ENCODE measurements around the gene DNAJC5.
A peak's percentile ranks its signal among the peaks of the same experiment; 100 is the strongest.

DNAJC5 gene

DNA sequence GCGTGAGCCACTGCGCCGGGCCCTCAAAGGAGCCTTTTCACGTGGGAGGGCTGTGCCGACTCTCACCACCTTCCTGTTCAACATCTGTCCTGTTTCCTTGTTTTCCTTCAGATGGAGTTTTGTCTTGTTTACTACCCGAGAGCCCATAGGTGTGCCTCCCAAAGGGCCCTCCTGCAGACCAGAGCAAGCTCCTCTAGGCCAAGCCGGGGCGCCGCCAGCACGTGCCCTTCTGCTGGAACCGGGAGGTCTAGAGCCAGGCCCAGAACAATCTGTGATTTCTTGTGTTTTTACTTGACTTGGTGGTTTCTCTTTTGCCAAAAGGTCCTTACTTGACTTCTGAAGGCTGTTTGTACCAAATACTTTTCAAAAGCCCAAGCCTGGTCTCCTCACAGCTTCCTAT, 8.0 kb upstream of the DNAJC5 start:
- TF ChIP-seq, protein P1, sequence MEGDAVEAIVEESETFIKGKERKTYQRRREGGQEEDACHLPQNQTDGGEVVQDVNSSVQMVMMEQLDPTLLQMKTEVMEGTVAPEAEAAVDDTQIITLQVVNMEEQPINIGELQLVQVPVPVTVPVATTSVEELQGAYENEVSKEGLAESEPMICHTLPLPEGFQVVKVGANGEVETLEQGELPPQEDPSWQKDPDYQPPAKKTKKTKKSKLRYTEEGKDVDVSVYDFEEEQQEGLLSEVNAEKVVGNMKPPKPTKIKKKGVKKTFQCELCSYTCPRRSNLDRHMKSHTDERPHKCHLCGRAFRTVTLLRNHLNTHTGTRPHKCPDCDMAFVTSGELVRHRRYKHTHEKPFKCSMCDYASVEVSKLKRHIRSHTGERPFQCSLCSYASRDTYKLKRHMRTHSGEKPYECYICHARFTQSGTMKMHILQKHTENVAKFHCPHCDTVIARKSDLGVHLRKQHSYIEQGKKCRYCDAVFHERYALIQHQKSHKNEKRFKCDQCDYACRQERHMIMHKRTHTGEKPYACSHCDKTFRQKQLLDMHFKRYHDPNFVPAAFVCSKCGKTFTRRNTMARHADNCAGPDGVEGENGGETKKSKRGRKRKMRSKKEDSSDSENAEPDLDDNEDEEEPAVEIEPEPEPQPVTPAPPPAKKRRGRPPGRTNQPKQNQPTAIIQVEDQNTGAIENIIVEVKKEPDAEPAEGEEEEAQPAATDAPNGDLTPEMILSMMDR (IDR thresholded peaks at IDR 0.05; ENCODE audit: low read length, missing control alignments): no peak
- DNase-seq (ENCODE audit: low read depth): no peak

DNA sequence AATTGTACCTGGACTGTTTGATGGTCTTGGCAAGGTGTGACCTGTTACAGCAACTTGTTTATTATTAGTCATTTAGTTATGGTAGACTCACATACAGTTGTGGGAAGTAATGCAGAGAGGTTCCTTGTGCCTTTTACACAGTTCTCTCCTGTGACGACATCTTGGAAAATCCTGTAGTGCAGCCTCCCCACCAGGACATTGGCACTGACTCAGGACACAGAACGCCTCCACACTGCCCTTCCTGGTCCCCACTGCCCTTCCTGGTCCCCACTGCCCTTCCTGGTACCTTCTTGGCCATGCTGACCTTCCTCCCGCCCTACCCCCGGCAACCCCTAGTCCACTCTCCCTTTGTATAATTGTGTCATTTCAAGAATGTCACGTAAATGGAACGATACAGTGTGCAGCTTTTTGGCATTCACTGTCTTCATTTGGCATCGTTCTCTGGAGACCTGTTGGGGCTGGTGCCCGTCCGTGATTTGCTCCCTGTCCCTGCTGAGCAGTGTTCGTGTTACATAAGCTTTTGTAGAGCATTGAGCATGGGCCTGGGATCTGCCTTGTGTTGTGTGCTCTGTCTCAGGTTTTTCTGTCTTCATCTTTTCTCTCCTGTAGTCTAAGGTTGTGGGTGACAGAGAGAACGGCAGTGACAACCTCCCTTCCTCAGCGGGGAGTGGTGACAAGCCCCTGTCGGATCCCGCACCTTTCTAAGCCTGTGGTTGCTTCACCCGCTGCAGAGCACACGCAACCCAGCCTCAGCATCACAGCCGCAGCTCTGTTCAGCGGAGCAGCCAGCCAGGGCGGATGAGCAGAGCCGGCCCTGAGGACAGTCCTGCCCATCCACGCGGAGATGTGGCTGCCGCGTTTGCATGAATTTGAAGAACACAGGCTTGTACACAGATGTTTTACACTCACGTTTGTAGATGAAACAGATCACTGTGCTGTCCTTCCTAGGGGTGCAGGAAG, 5.4 kb upstream of the DNAJC5 start:
- TF ChIP-seq, protein P1 (IDR thresholded peaks at IDR 0.05; ENCODE audit: low read length, missing control alignments): no peak
- no peak for DNase-seq (ENCODE audit: low read depth)

More for the DNA sequence above, 8.0 kb upstream of the DNAJC5 start:
- no peak overlapping the region for H3K4me3 ChIP-seq (replicated peaks; ENCODE audit: low read depth, low read length)

DNA sequence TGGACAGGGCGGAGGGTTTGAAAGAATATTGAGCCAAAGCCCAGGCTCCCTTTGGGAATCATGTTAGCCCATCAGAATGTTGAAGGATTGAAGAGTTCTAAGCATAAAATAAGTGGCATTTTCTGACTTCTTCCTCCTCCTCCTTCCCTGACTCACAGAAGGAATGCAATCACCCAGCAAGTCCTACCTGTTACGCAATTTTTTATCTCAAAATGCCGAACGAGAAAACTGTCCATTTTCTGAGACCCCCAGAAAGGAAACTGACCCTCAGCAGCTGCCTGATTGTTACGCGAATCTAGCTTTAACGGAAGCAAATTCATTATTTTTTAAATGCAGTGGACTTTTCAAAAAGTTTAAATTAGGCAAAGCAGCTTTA, 4.7 kb upstream of the DNAJC5 start:
- peak; percentile 43 for DNase-seq (ENCODE audit: low read depth)
- H3K4me3 ChIP-seq (replicated peaks; ENCODE audit: low read depth, low read length): no peak overlapping the region
- TF ChIP-seq, protein P1 (IDR thresholded peaks at IDR 0.05; ENCODE audit: low read length, missing control alignments): no peak

More for the DNA sequence above, 5.4 kb upstream of the DNAJC5 start:
- no peak overlapping the region for H3K4me3 ChIP-seq (replicated peaks; ENCODE audit: low read depth, low read length)

DNA sequence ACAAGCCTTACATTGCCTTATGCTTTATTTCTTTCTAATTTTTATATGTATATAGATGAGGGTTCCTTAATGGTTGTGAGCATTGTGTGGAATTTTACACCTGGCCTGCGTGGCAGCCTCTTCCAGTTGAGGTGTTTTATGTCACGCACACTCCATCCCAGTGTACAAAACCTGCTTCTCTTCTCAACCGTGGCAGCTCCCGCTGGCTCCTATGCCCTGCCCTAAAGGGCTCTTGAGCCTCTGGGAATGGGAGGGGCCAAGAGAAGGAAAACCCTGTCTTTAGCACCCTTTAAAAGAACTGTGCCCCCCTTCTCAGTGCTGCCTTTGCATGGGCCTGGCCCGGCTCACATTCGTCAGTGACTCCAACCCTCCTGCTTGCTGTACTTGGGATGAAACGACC, 4.3 kb upstream of the DNAJC5 start:
- no peak for DNase-seq (ENCODE audit: low read depth)
- TF ChIP-seq, protein P1 (IDR thresholded peaks at IDR 0.05; ENCODE audit: low read length, missing control alignments): no peak
- no peak overlapping the region for H3K4me3 ChIP-seq (replicated peaks; ENCODE audit: low read depth, low read length)

DNA sequence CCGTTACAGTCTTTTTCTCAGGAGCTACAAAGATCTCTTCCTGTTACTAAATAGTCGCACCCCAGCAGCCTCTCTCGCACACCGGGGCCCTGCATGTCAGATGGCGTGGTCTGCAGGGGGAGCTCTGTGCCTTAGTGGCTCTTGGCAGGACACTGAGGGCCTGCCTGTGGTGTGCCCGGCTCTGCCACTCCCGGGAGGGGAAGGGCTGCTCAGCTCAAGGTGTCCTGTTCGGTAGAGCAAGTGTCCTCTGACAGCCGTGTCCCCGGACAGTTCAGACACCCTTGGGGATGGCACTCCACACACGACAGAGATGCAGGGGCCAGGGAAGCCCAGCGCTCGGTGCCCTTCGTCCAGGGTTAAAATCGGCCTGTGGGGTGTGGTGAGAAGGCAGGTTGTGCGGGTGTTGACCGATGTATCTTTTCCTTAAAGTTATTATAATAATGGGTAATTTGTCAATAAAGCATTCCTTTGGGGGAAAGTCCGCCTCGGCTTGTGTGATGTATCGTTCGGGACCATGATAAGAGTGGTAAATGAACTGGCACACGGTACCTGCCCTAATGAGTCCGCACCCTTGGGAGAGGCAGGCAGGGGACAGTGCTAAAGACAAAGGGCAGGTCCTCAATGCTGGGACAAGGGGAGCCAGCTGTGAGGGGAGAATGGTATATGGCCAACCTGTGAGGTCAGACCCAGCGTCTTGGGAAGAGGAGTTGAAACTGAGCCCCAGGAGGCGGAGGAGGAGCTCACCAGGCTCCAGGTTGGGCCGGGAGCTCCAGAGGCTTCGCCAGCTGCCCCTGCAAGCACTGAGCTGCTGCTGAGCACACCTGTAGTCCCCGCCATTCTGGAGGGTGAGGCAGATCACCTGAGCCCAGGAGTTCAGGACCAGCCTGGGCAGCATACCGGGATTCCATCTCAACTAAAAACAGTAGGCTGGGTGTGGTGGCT, 3.6 kb upstream of the DNAJC5 start:
- TF ChIP-seq, protein P1 (IDR thresholded peaks at IDR 0.05; ENCODE audit: low read length, missing control alignments): no peak
- DNase-seq (ENCODE audit: low read depth): no peak
- no peak overlapping the region for H3K4me3 ChIP-seq (replicated peaks; ENCODE audit: low read depth, low read length)

DNA sequence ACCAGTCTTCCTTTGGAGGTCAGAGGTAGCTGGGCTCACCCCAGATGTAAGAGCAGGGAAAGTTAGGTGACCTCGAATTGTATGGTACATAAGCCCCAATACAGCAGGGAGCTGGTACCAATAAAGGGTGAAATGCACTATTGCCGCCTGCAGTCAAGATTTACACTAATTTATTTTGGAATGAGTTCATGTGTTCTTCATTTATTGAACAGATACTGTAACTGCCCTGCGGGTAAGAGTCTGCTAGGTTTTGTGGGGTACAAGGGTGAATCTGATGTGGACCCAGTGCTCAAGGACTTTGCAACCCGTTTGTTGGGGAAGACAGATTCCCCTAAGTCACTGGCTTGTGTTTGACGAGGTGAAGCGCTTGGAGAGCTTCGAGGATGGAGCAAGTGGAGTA, 2.5 kb upstream of the DNAJC5 start:
- TF ChIP-seq, protein P1 (IDR thresholded peaks at IDR 0.05; ENCODE audit: low read length, missing control alignments): no peak
- H3K4me3 ChIP-seq (replicated peaks; ENCODE audit: low read depth, low read length): no peak overlapping the region
- no peak for DNase-seq (ENCODE audit: low read depth)

Measured in fibroblast of pulmonary artery (primary cell).